ENCODE results near the gene SLC1A7.
A peak's percentile ranks its signal among the peaks of the same experiment; 100 is the strongest.

SLC1A7 gene

DNA sequence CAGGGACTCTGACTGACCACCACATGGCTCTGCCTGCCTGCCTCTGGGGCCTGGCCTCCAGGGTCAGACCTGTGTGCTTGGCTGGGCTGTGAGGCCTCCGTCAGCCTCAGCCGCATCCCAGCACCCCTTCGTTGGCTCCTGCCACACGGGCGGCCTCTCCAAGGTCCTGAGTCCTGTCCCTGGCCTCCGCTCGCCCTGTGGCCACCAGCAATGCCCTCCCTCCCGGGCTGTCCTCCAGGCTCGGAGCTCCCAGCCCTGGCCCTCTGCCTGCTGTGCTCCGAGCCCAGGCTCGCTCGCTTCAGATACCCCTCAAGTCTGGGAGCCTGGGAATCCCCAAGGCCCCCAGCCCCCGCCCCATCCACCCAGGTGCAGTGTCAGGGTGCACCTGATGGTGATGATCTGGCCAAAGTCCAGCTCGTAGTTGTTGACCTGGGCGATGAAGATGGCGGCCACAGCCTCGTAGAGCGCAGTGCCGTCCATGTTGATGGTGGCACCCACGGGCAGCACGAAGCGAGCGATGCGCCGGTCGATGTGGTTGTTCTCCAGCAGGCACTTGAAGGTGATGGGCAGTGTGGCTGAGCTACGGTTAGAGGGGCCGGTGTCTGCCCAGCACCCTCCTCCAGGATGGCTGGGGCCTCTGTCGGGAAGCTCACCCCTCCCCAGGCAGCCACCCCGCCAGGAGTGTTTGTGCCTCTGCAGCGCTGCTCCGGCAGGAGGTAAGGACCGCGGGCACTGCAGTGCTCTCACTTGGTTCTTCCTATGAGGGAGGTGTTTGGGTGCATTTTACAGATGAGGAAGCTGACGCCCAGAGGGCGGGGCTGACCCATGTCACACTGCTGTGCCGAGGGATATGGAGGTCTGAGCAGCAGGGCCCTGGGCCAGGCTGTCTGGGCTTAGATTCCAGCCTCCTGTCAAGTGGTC is 52.0 kb downstream of the SLC1A7 start:
- no peak for DNase-seq

DNA sequence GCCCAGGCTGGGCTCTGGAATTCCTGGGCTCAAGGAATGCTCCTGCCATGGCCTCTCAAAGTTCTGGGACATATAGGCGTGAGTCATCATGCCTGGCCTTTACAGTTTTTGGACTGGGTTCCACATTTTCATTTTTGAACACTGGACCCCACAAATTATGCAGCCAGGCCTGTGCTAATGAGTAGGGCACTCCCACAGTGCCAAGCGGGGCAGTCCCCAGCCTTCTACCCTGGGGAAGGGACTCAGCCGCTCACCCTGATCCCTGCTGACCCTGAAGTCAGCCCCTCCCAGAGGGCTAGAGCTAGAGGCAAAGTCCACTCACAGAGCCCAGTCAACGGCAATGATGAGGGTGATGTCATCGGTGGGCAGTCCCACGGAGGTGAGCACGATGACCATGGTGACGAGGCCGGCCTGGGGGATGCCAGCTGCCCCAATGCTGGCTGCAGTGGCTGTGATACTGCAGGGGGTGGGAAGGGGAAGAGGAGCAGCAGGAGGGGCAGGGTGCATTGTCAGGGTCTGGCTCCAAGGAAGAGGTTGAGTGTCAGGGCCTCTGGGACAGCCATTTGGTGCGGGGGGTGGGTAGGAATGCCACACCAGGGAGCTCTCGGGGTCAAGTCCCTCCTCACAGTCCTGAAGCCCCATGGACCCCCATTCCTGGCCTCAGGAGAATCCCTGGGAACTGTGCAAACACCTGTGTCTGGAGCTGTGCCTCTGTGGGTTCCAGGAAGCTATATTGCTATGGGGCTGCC is 52.8 kb downstream of the SLC1A7 start:
- peak; percentile 33 for DNase-seq

DNA sequence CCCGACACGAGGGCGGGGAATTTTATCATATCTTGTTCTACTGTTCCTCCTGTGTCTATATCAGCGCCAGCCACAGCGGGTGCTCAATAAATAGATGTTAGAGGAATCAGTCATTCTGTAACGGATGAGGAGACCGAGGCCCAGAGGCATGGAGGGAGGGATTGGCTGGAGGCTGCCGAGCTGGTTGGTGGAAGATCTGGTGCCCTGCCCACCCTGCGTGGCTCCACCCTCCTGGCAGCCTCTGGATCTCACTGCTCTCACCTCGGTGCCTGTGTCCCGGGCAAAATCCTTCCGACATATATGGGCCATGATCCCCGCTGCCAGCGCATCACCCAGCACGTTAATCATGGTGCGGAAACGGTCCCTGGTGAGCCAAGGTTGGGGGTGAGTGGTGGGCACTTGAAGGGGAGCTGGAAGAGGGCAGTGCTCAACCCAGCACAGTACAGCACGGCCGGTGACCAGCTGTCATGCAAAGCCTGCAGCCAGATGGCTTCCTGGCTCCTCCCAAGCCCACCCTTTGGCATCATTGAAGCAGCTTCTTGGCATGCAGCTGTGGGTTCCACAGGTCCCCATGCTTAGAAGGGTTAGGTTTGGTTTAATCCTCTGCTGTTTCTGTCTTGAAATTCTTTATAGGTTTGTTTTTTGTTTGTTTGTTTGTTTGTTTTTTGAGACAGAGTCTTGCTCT is 53.7 kb downstream of the SLC1A7 start:
- no peak for DNase-seq

DNA sequence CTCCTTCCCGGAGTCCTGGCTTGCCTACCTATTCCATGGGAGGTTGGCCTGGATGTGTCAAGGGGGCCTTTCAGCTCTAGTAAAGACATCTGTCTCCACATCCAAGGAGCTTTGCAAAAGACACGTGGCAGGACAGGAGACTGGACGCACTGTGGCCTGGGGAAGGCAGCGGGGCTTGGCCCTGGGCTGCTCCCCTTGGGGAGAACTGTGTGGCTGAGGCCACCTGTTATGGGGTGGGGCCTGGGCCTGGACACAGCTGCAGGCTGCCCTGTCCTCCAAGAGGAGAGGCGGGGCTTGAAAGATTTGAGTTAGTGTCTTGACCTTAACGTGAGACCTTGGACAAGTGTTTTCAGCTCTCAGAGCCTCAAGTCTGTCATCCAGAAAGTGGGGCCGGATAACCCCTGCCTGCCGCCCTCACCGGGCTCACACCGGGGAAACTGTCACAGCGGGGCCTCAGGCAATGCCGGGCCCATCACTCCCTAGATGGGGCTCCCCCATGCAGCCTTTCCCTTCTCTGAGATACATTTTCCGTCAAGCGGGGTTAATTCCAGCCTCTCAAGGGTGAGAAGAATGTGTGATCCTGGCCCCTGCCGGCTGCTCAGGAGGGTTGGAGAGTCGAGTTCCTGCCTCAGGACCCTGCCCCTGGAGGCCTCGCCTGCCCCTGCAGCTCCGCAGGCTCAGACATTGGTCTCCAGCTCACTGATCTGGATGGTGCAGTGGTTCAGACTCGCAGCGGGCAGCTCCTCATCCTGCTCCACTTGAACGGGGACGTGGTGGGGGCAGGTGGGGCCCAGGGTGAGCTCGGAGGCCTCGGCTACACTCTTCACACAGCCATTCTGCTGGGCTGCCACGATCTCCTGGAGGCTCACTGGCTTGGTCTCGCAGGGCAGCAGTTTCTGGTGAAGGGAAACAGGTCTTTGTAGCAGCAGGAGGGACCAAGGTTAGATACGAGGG is 54.8 kb downstream of the SLC1A7 start:
- DNase-seq: no peak

DNA sequence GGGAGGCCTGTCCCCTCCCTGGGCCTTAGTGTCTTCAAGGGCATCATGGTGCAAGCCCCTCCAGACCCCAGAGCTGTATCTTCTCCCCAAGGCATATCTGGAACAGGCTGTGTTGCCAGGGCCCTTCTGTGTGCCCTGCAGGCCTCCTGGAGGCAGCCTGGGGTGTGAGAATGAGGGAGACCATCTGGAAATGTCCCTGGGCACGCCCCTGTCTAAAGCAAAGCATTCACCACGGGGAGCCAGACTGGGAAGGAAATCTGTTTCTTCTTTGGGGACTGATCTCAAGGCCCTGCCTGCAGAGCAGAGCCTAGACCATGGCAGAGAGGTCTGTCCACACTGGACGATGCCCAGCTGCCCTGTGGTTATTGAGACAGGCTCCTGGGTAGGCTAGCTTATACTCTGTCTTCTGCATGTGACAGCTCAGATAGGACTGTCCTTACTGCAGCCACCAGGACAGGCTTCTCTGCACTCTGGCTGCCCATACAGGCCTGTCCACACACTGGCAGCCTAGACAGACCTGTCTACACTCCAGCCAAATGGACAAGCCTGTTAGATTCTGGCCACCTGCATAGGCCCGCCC is 55.9 kb downstream of the SLC1A7 start:
- DNase-seq: no peak

DNA sequence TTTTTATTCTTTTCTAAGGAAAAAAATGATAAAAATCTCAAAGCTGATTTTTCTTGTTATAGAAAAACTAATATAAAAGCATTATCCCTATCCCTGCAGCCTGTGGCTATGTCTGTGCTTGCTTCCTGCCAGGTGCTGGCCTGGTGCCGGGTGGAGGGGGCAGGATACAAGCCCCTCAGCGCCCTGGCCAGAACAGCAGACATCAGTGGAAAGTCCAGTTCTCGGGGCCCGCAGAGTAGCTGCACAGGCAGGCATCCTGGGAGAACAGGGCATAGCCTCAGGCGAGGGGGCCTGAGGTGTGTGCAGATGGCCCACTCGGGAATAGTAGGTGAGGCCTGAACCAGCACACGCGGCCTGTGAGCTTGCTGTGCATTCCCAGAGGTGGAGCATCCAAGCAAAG is 57.0 kb downstream of the SLC1A7 start:
- DNase-seq: no peak

DNA sequence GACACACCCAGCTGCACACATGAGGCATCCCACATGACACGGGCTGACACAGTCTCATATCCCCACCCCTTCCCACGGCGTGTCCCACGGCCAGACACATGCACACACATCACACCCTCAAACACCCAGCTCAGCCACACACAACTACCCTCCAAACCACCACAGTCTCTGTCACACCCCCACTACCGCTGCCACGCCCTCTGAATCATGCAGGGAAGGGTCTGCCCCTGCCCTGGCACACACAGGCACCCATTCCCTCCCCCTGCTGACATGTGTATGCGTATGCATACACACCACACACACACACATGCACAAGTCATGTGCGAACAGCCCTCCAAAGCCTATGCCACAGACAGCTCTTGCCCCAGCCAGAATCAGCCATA is 57.9 kb downstream of the SLC1A7 start:
- no peak for DNase-seq

DNA sequence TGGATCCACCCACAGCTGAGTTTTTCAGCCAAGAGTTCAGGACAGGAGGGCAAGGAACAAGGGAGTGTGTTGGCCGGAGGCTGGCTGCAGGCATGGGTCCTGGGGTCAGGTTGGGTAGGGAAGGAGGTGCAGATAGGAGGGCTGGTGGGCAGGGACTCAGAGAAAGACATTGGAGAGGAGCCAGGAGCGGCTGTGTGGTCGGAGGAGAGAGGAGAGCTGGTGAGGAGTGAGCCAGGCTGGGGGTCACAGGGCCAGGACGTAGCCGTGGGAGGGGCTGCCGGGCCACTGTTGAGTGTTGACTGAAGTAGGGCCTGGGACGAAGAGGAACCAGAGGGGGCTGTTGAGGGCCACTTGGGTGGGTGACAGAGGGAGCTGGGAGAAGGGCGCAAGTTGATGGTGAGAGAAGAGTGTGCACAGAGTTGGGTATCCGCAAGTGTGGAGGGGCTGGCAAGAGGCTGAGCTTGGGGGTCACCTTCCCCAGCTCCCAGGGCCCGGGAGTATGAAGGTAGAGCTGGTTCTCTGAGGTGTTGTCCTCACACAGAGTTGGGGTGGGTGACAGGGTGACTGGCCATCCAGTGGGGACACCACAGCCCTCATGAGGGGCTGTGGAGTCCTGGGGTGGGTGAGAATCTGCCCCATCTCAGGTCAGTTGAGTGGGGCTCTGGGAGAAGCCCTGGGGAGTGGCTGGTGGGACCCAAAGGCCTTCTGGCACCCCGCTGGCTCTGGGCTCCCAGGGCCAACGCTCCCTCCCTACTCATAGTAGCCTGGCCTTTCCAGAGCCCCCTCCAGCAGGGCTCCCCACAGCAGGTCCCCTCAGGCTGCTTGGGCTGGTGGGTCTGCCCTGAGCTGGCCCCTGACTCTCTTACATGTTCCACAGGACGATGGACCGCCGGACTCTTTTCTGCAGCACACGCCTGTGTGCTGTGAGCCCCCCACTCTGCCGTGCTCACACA is 58.5 kb downstream of the SLC1A7 start:
- DNase-seq: no peak

DNA sequence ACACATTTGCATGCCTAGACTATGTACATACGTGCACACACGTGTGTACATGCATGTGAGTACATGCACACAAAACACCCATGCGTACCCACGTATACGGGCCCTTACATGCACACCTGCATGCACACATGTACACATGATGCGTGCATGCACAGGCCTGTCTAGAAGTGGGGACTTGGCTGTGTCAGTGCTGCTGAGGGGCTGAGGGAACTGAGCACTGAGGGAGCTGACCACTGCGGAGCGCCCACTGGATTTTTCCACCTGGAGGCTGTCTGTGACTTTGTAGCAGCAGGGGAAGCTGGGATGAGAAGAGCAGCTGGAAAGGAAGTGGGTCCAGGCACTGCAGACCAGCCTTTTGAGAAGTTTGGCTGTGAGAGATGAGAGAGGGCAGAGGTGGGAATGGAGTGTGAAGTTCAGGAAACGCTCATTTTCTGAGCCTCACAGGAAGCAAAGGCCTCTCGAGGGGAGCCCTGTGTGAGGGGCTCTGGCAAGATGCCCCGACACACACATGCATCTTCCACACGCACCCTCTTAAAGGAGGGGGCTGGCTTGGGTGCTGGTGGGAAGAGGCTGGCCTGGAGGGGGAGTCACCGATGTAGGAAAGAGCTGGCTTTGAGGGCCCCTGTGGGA is 59.5 kb downstream of the SLC1A7 start:
- DNase-seq: no peak

DNA sequence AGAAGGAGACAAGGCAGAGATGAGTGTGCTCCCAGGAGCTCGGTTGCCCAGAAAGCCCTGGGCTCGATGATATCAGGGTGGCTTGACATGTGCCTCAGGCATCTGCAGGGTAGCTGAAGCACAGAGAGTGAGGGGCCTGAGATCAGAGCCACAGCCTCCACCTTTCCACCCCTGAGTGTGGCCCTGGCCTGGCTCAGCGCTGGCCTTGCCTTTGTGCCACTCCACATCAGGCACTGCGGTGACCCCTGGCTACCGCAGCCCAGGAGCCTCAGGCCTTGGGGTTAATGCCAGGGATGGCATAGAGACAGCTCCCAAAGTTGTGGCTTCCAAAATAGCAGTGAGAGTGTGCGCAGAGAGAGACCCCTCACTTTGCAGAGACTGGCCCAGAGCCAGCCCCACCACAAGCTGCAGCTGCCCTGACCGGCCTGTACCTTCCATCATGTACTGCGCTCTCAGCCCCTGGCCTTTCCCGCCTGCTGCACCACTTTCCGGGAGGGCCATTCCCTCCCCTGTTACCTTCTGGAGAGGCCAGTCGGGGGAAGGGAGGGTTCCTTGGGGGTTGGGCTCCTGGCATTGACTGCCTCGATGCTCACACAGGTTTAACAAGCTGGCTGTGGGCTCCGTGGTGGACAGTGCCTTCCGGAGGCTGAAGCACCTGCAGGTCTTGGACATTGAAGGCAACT is 60.9 kb downstream of the SLC1A7 start:
- no peak for DNase-seq

DNA sequence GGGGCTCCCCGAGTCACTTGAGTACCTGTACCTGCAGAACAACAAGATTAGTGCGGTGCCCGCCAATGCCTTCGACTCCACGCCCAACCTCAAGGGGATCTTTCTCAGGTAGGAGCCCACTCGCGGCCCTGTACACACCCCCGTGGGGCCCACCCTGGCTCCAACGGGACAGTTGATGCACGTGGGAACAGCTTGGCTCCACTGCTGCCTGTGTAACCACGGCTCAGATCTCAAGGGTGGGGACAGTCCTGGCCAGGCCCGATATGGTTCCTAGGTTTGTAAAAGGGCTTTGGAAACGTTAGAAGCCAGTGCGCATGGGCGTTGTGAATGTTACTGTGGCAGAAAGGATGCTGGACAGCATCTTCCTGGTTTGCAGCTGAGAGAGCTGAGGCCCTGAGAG is 61.7 kb downstream of the SLC1A7 start:
- DNase-seq: no peak

DNA sequence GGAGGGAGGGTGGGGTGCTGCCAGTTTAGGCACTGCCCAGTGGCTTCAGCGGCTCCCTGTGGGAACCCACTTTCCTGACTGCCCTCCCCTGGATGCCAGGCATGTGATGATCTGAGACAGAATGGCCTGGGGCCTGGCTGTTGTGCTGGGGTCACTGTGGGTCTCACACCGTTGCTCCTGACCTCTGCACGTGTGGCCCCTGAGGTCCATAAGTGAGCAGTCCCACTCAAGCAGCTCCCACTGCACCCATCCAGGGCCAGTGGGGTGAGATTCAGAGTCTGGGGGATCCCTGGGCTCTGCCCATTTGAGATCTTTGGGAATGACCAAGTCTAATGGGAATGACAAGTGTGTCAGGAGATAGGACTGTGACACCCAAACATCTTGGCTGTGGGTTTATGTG is 62.4 kb downstream of the SLC1A7 start:
- no peak for DNase-seq

DNA sequence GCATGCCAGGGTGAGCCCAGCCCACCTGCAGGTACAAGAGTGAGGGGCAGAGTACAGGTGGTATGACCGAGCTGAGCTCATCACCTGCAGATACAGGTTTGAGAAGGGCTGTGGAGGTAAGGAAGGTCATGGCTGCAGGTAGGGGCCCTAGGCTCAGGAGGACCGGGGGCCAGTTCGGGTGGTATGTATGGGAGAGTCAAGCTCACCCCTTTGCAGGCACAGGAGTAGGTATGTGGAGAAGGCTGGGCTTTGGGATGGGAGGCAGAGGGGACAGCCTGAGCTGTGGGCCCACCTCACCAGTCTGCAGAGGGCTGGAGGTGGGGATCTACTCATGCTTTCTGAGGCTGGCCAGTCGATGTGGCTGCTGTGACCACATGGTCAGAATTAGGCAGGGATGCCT is 63.2 kb downstream of the SLC1A7 start:
- no peak for DNase-seq

DNA sequence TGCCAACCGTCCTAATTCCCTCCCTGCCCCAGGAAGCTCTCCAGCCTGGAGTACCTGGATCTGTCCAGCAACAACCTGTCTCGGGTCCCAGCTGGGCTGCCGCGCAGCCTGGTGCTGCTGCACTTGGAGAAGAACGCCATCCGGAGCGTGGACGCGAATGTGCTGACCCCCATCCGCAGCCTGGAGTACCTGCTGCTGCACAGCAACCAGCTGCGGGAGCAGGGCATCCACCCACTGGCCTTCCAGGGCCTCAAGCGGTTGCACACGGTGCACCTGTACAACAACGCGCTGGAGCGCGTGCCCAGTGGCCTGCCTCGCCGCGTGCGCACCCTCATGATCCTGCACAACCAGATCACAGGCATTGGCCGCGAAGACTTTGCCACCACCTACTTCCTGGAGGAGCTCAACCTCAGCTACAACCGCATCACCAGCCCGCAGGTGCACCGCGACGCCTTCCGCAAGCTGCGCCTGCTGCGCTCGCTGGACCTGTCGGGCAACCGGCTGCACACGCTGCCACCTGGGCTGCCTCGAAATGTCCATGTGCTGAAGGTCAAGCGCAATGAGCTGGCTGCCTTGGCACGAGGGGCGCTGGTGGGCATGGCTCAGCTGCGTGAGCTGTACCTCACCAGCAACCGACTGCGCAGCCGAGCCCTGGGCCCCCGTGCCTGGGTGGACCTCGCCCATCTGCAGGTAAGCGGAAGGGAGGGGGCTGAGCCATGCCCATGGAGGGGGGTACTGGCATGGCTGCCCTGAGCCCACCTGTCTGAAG is 63.9 kb downstream of the SLC1A7 start:
- no peak for DNase-seq

DNA sequence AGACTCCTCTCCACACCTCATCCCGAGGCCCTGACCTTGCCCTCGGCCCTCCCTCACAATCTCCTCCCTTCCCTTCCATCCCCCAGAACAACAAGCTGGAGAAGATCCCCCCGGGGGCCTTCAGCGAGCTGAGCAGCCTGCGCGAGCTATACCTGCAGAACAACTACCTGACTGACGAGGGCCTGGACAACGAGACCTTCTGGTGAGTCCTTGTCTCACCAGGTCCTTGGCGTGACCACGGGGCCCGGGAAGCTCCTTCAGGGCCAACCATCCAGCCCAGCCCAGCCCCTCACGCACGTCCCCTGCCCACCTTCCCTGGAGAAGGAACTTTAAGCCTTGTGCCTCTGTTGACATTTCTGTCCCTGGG is 64.9 kb downstream of the SLC1A7 start:
- DNase-seq: no peak

DNA sequence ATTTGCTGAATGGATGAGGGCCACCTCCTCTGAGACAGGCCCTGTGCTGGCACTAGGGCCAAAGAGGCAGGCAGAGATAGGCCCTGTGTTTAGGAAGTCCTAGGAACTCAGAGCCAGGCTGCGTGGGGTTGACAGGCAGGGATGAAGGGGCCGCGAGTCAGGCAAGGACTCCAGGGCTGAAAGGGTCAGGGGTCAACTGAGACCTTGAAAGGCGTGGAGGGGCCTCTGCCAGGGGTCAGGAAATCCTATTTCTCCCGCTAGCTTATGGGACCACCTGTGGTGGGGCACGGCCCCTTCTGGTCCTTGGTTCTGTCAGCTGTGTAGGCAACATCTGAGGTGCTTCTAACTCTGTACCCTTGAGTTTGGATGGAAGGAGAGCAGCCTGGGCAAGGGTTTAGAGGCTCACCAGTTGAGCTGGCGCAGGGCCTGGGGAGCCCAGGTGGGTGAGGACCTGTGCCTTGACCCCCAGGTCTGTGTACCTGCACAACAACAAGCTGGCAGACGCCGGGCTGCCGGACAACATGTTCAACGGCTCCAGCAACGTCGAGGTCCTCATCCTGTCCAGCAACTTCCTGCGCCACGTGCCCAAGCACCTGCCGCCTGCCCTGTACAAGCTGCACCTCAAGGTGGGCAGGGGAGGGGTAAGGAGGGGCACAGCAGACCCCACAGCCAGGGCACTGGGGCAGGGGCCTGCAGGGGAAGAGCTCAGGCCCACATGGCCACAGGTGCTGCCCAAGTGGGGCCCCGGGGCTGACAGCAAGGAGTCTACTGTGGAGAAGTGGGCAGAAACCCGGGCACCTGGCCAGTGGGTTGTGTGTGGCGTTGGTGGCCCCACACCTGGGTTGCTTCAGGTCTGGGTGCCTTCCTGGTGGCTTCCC is 65.5 kb downstream of the SLC1A7 start:
- no peak for DNase-seq

DNA sequence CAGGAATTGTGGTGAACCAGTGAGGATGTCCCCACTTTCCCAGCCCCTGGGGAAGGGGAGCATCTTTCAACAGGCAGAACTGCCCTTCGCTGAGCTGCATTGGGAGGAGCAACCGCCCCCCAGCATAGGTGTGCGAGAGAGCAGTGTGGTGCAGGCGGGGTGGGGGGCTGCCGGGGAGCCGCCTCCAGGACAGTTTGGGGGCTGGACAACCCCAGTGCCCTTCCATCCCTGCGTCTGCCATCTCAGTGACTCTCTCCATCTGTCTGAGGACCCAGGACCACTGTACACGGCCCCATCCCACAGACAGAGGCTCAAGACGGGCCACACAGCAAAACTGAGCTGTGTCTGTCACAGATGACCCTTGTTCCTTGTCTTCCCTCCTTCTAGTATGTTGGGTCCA is 66.3 kb downstream of the SLC1A7 start:
- DNase-seq: no peak

DNA sequence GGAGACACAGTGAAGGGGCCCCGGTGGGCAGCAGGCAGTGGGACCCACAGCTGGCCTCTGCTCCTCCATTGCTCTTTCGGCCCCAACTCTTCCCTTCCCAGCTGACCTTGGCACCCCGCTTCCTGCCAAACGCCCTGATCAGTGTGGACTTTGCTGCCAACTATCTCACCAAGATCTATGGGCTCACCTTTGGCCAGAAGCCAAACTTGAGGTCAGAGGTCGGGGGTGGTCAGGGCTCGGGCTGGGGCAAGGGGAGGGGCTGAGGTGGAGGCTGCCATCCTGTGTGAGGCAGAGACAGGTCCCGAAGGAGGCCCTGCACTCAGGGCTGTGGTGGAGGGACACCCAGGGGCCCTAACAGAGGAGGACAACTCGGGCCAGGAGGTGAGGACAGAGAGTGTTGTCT is 66.7 kb downstream of the SLC1A7 start:
- DNase-seq: no peak

Measured in fibroblast of skin of abdomen (primary cell).